Effector CD4-positive, alpha-beta T cell (primary cell): Measurements from ENCODE around the gene KCNJ4. TPM values are rescaled to one million over a fixed set of nuclear protein-coding genes. Genes with fewer than 3 reads are reported as not detected.

ENCODE experiments used
- DNase-seq: peaks from one replicate; pipeline ENCODE4 v3.0.0-alpha.2; 2020
- total RNA-seq: gene quantifications from one replicate; lab custom pipeline; 2026; lab: John Stamatoyannopoulos, UW

Gene KCNJ4
- not detected for total RNA-seq

DNA sequence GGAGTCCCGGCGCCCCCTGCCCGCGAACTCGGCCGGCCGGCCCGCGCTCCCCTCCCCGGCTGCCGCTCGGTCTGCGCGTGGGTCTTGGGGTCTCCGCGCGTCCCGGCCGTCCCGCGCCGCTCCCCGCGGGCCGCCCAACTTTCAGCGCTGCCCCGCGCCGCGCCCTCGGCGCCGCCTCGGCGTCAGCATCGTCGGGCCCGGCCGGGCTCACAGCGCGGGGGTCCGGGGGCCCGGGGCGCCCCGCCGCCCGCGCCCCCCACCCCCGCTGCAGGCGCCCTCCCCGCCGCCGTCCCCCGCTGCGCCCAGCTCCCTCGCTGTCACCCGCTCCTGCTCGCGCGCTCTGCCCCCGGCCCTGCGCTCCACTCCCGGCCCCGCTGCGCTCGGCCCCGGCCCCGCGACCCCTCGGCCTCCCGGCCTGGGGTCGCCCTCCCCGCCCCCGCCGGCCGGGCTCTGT is at the start of gene KCNJ4:
TSS of gene KCNJ4 (minus strand) at position 124 of the 454 bp plus-strand sequence. CDS start 27,067 bp downstream, outside the sequence.
- DNase-seq: no peak

DNA sequence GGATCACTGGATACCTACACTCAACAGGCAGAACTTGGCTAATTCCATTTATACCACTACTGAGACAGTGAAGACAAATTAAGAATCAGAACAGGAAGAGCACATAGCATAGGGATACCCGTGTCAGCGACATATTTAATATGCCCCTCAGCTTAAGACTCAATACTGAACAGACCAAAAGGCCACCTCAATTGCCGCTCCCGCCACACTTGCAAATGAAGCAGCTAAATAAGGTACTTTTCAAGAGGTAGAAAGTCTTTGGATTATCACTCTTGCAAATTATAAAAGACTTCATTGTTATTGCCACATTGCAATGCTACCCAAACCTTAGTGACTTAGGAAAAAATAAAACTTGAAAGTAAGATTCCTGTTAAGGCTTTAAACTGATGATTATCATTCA is 48.0 kb upstream of the KCNJ4 start:
- no peak for DNase-seq

DNA sequence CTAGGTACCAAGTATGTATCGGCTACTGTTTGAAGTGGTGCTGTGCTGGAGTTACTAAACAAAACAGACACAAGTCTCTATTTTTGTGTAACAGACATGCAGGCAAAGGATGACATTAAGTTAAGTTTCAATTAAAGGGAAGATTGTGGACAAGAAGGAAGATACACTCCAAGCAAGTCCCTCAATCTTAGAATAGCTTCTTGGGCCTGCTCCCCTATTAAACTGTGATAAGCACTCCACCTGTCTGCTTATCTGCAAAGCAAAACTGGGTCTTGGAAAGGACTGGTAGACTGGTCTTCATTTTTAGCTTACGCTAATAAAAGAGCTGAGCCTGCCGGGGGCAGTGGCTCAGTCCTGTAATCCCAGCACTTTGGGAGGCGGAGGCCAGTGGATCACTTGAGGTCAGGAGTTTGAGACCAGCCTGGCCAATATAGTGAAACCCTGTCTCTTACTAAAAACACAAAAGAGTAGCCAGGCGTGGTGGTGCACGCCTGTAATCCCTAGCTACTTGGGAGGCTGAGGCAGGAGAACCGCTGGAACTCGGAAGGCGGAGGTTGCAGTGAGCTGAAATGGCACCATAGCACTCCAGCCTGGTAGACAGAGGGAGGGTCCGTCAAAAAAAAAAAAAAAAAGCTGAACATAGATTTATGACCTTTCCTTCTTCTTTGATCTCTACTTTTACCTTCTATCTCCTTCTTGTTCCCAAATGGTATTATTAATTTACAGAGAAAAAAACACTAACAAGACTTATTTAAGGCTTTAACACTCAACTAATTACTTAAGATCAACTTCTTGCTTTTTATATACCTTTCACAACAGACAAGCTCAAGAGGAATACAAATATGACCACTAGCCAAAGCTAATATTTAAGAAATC is 47.0 kb upstream of the KCNJ4 start:
- no peak for DNase-seq

DNA sequence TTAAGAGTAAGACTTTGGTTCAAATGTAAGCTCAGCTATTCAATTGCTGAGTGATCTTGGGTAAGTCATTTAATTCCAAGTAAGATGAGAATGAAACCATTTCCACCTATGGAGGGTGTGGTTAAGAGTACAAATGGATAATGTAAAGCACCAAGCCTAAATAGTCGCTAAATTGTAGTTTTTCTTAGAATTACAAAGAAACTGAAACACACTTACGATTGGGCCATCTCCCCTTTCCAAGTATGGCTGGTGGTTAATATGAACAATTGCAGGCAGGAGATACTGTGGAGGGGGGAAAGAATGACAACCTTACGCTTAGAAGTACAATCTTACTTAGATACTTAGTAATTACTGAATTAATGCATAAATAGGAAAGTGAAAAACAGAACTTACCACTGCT is 42.9 kb upstream of the KCNJ4 start:
- DNase-seq: no peak

DNA sequence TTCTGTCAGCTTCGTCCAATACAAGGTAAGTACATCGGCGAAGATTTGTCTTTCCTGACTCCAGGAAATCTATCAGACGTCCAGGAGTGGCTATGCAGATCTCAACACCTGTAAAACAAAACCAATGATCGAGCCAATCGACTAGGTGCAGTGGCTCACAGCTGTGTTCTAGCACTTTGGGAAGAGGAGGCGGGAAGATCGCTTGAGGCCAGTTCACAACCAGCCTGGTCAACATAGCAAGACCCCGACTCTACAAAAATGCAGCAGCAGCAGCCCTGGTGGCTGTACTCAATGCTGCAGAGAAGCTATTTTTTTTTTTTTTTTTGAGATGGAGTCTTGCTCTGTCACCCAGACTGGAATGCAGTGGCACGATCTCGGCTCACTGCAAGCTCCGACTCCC is 39.9 kb upstream of the KCNJ4 start:
- no peak for DNase-seq

DNA sequence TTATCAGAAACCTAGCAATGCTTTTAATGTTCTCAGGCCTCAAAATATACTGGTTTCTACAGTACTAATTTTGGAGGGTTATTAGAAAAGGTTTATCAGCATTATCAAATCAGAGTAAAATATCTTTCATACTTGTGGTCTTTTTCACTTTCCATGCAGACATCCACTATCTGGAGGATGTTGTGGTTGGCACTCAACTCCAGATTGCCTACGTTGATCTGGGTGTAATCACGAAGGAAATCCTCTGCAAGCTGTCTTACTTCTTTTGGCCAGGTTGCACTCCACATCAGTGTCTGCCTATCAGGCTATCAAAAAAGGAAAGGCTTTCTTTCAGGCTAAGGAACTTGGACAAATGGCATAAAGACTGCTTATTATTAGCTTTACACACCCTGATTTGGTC is 39.5 kb upstream of the KCNJ4 start:
- no peak for DNase-seq

DNA sequence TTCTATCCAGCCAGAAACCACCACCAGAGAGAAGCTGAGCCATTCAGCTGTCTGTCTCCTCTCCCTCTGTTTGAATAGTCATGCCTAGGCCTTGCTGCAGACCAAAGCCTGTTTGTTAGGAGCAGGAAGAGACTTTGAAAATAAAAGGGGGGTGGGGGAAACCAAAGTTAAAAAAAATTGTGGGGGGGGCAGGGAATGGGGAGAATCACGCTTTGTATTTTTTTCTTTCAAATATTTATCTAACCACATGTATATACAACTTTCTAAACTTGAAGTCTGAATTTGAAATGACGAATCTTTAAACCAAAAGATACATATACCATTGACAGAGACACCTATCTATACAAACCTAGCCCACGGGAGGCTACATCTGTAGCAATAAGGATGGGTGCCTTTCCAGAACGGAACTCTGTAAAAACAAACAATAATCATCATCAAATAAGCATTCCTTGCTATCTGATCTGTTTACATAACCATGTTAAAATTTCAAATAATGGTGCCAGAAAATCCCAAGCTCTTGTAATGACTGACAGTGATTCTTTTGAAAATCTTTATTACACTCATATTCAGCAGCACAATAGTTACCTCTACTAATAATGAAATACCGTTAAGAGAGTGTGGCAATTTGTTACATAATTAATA is 36.8 kb upstream of the KCNJ4 start:
- no peak for DNase-seq

DNA sequence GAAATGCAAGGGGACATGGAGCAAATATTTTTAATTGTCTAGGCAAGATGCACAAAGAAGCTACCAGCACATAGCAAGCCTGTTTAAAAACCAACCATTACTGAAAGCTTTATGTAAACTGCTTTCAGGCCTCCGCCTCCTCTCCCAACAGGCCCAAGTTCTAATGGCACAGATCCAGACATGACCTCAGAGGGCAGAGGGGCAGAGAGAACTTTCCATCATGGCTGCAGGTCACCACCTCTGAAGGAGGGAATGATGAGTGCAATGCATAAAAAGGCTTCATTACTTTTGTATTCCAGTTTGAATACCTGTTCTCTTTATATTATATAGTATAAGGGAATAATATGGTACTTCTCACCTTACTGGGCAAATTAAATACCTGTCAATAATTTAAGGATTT is 35.9 kb upstream of the KCNJ4 start:
- no peak for DNase-seq

DNA sequence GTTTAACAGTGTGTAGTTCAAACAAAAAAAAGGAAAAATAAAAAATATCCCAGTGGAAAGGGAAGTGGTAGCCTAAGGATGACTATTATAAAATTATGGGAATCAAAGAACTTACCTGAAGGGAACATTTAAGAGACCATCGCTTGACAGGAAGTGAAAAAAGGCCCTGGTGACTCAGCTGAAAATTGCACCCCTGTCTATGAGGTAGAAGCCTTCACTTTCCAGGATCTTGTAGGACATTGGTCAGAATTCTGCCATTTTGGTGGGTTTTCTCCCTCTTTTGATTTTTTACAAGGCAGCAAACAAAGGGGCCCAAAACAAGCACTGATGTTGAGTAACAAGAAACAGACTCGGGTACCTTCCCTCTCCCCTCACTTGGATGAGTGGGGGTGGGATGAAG is 35.5 kb upstream of the KCNJ4 start:
- no peak for DNase-seq

DNA sequence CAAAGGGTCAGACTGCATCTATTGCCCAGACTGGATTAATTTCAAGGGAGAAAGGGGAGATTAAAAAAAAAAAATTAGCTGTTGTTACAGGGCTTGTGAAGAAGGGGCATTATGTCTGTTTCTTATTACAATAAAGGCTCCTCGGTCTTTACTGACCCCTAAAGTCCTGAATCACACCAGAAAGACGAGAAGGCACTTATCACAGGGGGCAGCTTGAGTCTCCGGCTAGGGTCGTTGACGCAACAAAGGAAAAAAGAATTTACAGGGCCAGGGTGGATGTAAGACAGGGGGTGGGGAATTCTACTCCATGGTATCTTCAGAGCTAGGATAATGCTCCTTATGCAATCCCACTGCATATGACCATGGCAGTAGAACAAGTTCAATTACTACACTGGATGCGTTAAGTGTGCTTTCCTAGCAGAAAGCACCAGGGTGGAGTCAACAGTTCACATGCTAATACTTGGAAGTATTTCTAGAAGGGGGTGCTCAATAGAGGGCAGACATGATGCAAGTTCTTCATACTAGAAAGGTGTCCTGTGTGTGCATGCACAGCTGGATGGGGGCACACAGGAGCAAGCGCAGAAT is 34.7 kb upstream of the KCNJ4 start:
- no peak for DNase-seq

DNA sequence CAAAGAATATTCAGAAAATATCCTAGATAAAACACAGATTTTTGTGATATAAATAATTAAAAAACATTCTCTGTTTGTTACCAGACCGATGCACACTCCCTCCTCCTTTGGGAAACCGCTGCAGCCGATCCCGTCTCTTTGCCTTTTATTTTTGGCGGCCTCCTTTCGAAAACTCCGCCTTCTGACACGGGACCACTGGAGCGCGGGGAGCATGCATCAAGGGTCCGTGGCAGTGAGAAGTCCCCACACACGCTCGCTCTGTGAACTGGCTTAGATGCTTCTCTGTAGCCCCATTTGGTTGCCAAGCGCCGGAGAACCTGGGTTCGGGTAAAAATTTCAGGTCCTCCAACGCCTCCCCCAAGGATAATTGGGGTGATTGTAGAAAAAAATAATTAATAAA is 34.1 kb upstream of the KCNJ4 start:
- no peak for DNase-seq

DNA sequence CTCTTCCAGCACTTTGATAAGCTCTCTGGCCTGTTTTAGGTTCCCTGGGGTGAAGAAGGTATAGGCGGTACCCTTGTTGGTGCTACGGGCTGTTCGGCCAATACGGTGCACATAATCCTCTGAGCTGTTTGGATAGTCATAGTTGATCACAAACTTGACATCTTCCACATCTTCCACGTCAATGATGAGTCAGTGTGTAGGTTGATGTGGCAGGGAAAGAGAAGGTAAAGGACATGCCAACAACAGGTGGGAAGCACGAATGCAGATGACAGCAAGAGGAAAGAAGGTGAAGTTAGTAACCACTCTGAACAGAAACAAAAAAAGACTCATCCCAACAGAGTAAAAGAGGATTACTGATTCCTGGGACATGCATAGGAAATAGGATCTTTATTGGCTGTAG is 32.9 kb upstream of the KCNJ4 start:
- no peak for DNase-seq

DNA sequence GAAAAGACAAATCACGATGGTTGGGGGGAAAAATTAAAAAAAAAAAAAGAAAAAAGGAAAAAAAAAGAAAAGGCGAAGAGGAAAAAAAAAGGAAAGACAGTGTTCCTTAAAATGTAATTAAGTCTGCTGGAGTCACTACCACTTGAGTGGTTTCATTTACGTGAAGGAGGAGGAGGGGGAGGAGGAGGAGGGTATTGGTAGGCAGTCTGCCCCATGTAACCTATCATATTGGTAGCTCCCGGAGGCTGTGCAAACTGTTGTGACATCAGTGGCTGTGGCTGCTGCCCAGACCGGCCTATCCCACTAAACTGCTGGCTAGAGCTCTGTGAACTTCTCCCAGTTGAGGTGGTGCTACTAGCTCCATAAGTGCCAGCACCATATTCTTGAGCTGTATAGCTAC is 30.8 kb upstream of the KCNJ4 start:
- no peak for DNase-seq

DNA sequence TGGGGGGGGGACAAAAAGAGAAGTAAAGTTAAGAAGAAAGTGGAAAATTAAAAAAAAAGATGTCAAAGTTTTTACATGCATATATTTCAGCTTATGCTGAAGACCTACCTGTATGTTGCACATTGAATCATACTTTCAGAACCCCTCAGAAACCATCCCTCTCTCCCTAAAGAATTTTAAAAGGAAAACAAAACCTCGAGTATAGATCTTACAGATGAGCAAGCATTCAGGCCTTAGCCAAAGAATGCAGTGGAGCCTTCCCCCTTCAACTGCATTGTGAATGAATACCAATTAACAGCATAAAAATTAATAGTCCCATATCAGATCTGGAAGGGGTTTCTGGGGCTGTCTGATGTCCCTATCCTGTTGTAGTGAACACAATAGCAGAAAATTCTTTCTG is 29.2 kb upstream of the KCNJ4 start:
- no peak for DNase-seq

DNA sequence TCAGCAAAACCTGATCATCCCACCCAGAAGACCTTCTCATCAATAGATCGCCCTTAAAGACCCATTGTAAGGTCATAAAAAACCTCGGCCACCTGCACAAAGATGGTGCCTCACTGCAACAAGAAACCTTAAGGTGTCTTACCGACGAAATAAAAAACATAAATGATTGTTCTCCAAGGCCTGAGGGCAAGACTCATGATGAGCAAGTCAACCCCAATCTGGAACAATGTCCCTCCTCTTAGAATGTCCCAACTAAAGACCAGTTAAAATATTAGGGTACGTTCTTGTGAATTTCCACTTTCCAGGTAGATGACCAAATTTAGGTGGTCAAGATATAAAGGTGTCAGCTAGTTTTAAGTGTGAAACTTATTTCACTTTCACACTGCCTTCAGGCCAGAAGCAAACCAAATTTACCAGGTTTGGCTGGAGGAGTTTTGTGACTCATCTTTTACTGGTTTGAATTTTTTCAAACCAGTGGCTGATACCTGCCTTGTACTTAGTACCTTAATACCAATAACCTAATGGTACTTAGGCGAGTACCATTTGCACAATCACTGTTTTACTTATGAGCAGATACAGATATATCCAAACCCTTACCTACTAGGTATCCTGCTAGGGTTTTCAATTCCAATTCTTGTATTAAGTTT is 27.8 kb upstream of the KCNJ4 start:
- no peak for DNase-seq

DNA sequence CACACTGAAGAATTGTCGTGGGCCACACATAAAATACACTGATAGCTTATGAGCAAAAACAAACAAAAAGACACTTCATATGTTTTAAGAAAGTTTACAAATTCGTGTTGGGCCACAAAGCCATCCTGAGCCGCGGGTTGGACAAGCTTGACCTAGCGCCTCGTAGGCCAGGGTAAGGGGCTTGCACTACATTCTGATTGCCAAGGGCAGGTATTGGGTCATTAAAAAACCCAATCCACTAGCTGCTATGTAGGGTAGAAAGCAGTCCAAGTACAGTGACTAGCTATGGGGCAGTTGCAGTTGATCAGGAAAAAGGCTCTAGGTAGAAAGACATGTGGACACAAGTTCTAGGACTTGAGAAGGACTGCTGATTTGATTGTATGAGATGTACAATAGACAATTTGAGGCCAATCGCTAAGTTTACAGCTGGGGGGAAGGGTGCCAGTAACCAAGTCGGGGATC is 26.9 kb upstream of the KCNJ4 start:
- no peak for DNase-seq

DNA sequence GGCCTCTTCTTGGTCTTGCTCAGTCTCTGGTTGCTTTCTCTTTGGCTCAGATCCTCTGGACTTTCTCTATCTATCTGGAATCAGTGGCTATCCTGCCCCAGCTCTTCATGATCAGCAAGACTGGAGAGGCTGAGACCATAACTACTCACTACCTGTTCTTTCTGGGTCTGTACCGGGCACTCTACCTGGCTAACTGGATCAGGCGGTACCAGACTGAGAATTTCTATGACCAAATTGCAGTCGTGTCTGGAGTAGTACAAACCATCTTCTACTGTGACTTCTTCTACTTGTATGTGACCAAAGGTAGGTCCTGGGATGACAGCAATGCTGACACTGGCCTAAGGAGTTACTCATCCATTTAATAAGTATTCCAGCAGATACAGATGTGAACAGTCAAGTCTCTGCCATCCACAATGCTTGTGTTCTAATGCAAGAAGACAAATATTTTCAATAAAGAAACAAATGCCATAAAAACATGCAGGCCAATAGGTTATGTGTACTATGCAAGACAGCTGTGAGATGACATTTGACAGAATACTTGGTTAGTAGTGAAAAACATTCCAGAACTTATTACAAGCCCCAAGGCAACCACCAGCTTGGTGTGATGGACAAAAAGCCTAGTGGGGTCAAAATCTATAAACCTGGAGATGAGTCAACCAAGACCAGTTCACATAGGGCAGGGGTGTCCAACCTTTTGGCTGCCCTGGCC is 26.3 kb upstream of the KCNJ4 start:
- no peak for DNase-seq

DNA sequence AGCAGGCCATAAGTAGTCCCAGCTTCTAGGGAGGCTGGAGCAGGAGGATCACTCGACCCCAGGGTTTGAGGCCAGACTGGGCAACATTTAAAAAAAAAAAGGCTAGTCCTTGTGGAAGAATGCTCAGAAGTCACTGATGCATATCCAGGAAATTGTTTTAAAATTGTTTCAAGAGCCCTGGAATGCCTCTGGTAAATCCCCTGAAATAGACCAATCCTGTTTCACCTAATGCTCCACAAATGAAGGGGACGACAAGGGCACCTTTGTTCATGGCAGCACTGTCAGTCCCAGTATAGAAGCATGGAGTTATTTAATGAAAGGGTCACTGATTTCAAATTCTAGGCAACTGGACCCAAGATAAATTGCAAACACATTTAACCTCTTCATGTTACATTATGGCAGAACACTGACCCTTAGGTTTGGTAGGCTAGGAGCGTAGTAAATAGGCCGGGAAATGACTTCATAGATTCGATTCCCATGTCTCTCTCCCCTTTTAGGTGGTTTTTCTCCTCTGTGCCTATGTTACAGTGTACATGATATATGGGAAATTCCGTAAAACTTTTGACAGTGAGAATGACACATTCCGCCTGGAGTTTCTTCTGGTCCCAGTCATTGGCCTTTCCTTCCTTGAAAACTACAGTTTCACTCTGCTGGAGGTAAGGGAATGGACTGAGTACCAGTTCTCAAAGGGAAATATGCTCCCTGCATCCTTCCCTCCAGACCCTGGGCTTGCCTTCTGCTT is 24.3 kb upstream of the KCNJ4 start:
- no peak for DNase-seq

DNA sequence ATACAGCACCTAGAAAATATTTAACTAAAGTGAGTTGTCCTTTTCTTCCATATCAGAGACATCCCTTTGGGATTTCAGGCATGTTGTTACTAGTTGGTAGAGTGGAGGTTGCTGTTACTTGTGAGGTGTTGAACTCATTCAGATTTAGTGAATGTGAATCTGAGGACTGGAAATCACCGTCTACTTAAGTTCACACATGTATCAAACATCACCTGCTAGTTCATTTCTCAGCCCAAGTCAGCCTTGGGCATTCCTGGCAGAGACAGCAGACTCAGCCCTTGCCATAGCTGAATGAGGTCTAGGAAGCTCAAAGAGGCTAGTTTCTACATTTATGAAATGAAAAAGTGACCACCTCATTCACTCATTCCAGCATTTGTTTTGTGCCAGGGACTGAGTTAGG is 22.6 kb upstream of the KCNJ4 start:
- DNase-seq: no peak

DNA sequence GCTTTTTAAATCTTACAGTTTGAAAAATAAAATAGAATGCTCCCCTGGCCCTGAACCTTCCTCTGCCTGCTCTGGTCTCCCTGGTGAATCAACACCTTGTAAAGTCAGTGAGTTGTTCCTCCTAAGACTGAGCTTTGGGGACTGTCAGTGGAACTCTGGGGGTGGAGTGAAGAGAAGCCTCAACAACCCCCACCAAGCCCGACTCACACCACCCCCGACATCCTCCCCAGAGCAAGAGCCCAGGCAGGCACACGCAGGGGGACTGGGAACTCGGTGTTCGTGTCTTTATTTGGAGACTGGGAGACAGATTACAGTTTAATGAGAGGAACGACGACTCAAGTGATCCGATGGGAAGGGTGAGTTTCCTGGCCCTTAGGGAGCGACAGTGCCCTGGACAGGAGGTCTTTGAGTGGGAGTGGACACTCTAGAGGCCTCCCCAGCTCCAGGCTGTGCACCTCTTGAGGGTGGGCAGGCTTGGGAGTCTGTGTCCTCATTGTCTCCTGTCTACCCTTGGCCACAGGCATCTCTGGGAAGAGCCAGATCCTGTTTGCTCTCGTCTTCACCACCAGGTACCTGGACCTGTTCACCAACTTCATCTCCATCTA is 19.1 kb upstream of the KCNJ4 start:
- DNase-seq: no peak

DNA sequence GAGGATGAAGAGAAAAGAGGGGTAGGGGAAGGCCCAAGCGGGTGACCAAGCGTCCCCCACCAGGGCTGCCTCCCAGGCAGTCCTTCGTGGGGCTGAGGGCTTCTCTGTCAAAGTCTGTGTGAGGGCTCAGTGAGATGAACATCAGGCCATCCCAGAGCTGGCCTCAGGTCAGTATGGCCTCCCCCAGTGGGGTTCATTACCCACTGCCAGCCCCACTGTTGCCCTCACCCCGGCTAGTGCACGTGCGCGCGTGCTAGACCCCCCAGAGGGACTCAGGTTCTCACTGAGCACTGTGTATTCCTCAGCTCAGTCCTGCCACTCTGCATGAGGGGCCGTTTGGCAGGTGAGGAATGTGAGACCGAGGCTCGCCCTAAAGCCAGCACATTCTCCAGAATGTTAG is 16.2 kb upstream of the KCNJ4 start:
- DNase-seq: no peak
